Measurements from ENCODE around the gene MAPK1.
"Not testable (repeated sequence)": the region's sequence is repeated elsewhere in the genome, so short reads cannot be mapped to it uniquely, and the experiment has no call there.

The MAPK1 gene

GRCh38 chr22:21734540-21735199, 132.8 kb downstream of the MAPK1 start:
- POLR2A ChIA-PET: interaction anchor here (0.6 to 1.9 kb wide), 3 partner anchors 14 to 203 kb away, joined by 3 to 12 read pairs (median 3); no protein-coding TSS in a partner anchor
- Histone ChIP-seq H3K36me3 (ENCODE audit: control insufficient read depth in 2 of 2, insufficient read depth in 1 of 2, low read length in 2 of 2) (no peaks in the 10 kb centered on the region), H3K27ac (ENCODE audit: extremely low read depth, low read depth, low read length) (no peak overlapping the region), H3K4me3 (ENCODE audit: low read depth, low read length) (peak overlapping the region; percentile 44), H3K4me1 (ENCODE audit: control insufficient read depth, insufficient read depth, low read length) (no peaks in the 10 kb centered on the region), H3K9me3 (ENCODE audit: control insufficient read depth, insufficient read depth, low read depth, low read length) (no peaks in the 10 kb centered on the region)
- TF ChIP-seq ZSCAN16 (tag by site-specific recombination; IDR thresholded peaks at IDR 0.05) (0 out of 2 replicates have a peak, but pooled peaks have one; percentile 45), ZNF391 (tag by site-specific recombination; IDR thresholded peaks at IDR 0.05; ENCODE audit: borderline replicate concordance, low read depth) (no peak), GLIS1 (tag by site-specific recombination; IDR thresholded peaks at IDR 0.05) (peak; percentile 35)
- CTCF ChIA-PET: no interaction called here

- ChIA-PET POLR2A (no interaction called here), CTCF (no interaction called here)
- H3K27ac ChIP-seq (ENCODE audit: extremely low read depth, low read depth, low read length): no peak overlapping the region
- H3K4me1 ChIP-seq (ENCODE audit: control insufficient read depth, insufficient read depth, low read length): no peaks in the 10 kb centered on the region
- TF ChIP-seq ZNF561 (tag by site-specific recombination; IDR thresholded peaks at IDR 0.05; ENCODE audit: borderline replicate concordance) (no peak), ZNF623 (tag by site-specific recombination; IDR thresholded peaks at IDR 0.05) (no peak), ZNF707 (tag by site-specific recombination; IDR thresholded peaks at IDR 0.05) (no peak), ZNF777 (tag by site-specific recombination; IDR thresholded peaks at IDR 0.05; ENCODE audit: borderline replicate concordance) (no peak), ZNF658 (tag by site-specific recombination; IDR thresholded peaks at IDR 0.05) (no peak), YY2 (tag by site-specific recombination; IDR thresholded peaks at IDR 0.05) (no peak)
- no peaks in the 10 kb centered on the region for H3K36me3 ChIP-seq (ENCODE audit: control insufficient read depth in 2 of 2, insufficient read depth in 1 of 2, low read length in 2 of 2)
- H3K4me3 ChIP-seq (ENCODE audit: low read depth, low read length): no peak overlapping the region
- no peaks in the 10 kb centered on the region for H3K9me3 ChIP-seq (ENCODE audit: control insufficient read depth, insufficient read depth, low read depth, low read length)
Observed at GRCh38 chr22:21731503-21731902, 135.9 kb downstream of the MAPK1 start.

GRCh38 chr22:21730535-21731308, 136.7 kb downstream of the MAPK1 start:
- ChIA-PET CTCF (interaction anchor here (1.3 to 1.8 kb wide), 2 partner anchors 12 to 17 kb away, joined by 4 to 5 read pairs; no protein-coding TSS in a partner anchor), POLR2A (no interaction called here)
- Histone ChIP-seq H3K4me3 (ENCODE audit: low read depth, low read length) (no peak overlapping the region), H3K9me3 (ENCODE audit: control insufficient read depth, insufficient read depth, low read depth, low read length) (no peaks in the 10 kb centered on the region), H3K36me3 (ENCODE audit: control insufficient read depth in 2 of 2, insufficient read depth in 1 of 2, low read length in 2 of 2) (no peaks in the 10 kb centered on the region), H3K27ac (ENCODE audit: extremely low read depth, low read depth, low read length) (no peak overlapping the region), H3K4me1 (ENCODE audit: control insufficient read depth, insufficient read depth, low read length) (no peaks in the 10 kb centered on the region)
- peak; percentile 69 for TF ChIP-seq ZFHX2 (tag by site-specific recombination; conservative IDR thresholded peaks at IDR 0.05)
- TF ChIP-seq EGR2 (tag by site-specific recombination; IDR thresholded peaks at IDR 0.05; ENCODE audit: low read depth): peak; percentile 38; the same call in 1 of the 2 replicates
- no peak for TF ChIP-seq ZNF169 (tag by site-specific recombination; IDR thresholded peaks at IDR 0.05)

- H3K36me3 ChIP-seq (ENCODE audit: control insufficient read depth in 2 of 2, insufficient read depth in 1 of 2, low read length in 2 of 2); H3K4me3 ChIP-seq (ENCODE audit: low read depth, low read length); H3K9me3 ChIP-seq (ENCODE audit: control insufficient read depth, insufficient read depth, low read depth, low read length); H3K27ac ChIP-seq (ENCODE audit: extremely low read depth, low read depth, low read length); H3K4me1 ChIP-seq (ENCODE audit: control insufficient read depth, insufficient read depth, low read length): not testable (repeated sequence)
- CTCF ChIA-PET: interaction anchor here (1.8 kb wide), 1 partner anchor 10 kb away, joined by 4 read pairs; no protein-coding TSS in a partner anchor
- POLR2A ChIA-PET: interaction anchor here (0.6 to 0.7 kb wide), 2 partner anchors 154 to 213 kb away, joined by 3 to 7 read pairs; no protein-coding TSS in a partner anchor
- peak; percentile 63; the same call in 1 of the 2 replicates for TF ChIP-seq ZNF121 (tag by site-specific recombination; IDR thresholded peaks at IDR 0.05)
Observed at GRCh38 chr22:21729184-21729583, 138.3 kb downstream of the MAPK1 start.

GRCh38 chr22:21728270-21728669, 139.2 kb downstream of the MAPK1 start:
- TF ChIP-seq GLI4 (tag by site-specific recombination; IDR thresholded peaks at IDR 0.05) (no peak), ZNF510 (tag by site-specific recombination; IDR thresholded peaks at IDR 0.05; ENCODE audit: insufficient replicate concordance) (no peak), ZNF600 (tag by site-specific recombination; IDR thresholded peaks at IDR 0.05) (no peak), SCRT2 (tag by site-specific recombination; IDR thresholded peaks at IDR 0.05) (no peak), PRDM1 (tag by site-specific recombination; IDR thresholded peaks at IDR 0.05) (no peak)
- no peak overlapping the region for H3K4me3 ChIP-seq (ENCODE audit: low read depth, low read length)
- ChIA-PET POLR2A (no interaction called here), CTCF (interaction anchor here (0.8 to 1.6 kb wide), 2 partner anchors 16 to 18 kb away, joined by 3 read pairs; no protein-coding TSS in a partner anchor)
- no peaks in the 10 kb centered on the region for H3K36me3 ChIP-seq (ENCODE audit: control insufficient read depth in 2 of 2, insufficient read depth in 1 of 2, low read length in 2 of 2)
- no peak overlapping the region for H3K27ac ChIP-seq (ENCODE audit: extremely low read depth, low read depth, low read length)
- no peaks in the 10 kb centered on the region for H3K4me1 ChIP-seq (ENCODE audit: control insufficient read depth, insufficient read depth, low read length)
- no peaks in the 10 kb centered on the region for H3K9me3 ChIP-seq (ENCODE audit: control insufficient read depth, insufficient read depth, low read depth, low read length)

Measured in HEK293 (cell line).